ENCODE measurements around the gene BFSP1. TPM values are rescaled to one million over a fixed set of nuclear protein-coding genes. Genes with fewer than 3 reads are reported as not detected.
A peak's percentile ranks its signal among the peaks of the same experiment; 100 is the strongest.

BFSP1 gene
- total RNA-seq, 1 experiment from 2014 or later, result 0.98 TPM

- peak; percentile 97 for DNase-seq (ENCODE audit: low read depth)
Measured at GRCh38 chr20:17558154-17558940, 27.2 kb upstream of the BFSP1 start.

- peak; percentile 79 for DNase-seq (ENCODE audit: low read depth)
Measured at GRCh38 chr20:17557675-17558006, 26.5 kb upstream of the BFSP1 start.

DNA sequence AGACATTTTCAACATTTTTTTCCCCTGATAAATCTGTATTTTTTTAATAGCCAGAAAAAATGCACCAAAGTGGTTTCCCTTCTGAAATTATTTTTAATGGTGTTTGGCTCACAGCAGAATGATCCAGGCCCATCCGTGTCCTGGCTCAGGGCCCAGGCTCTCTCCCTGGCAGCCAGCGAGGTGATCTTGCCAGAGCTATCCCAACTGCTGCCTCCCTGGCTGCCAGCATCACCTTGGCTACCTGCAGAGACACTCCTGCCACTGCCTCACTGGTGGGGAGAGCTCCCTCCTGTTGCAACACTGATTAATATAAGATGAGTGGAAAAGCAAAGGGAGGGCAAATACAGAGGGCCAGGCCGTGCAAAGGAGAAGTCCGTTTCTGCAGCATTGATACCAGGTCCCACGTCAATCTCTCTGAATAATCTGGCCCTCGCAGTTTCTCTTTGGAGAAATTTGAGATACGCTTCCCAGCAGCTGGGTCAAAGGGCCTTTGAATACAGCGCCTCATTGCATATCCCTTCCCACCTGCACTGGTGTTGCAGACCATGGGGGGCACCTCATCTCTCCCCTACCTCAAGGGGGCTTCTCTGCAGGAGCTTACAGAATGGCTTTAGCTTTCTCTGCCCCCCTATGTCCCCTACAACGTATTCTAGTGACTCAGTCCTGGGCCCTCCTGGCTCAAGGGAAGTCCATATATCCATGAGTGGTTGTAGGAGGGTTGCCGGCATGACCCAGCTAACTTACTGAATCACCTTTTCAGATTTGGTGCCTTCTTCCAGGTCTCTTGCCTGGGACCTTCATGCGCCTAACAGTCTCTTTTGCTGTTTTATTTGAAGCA, 25.9 kb upstream of the BFSP1 start:
- no peak for DNase-seq (ENCODE audit: low read depth)

DNA sequence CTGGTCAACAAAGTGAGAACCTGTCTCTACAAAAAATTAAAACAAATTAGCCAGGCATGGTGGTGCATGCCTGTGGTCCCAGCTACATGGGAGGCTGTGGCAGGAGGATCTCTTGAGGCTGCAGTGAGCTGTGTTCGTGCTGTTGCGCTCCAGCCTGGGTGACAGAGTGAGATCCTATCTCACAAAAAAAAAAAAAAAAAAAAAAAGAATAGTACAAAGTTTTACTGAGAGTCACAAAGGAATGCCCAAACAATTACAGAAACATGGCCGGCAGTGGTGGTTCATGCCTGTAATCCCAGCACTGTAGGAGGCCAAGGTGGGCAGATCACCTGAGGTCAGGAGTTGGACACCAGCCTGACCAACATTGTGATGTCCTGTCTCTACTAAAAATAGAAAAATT, 23.9 kb upstream of the BFSP1 start:
- DNase-seq (ENCODE audit: low read depth), result no peak

GRCh38 chr20:17549131-17549530, 18.0 kb upstream of the BFSP1 start:
- DNase-seq (ENCODE audit: low read depth), result no peak

GRCh38 chr20:17545127-17545526, 13.9 kb upstream of the BFSP1 start:
- no peak for DNase-seq (ENCODE audit: low read depth)

GRCh38 chr20:17543531-17544131, 12.5 kb upstream of the BFSP1 start:
- DNase-seq (ENCODE audit: low read depth), result no peak

- peak; percentile 18 for DNase-seq (ENCODE audit: low read depth)
Measured at GRCh38 chr20:17542993-17543412, 11.8 kb upstream of the BFSP1 start.

DNA sequence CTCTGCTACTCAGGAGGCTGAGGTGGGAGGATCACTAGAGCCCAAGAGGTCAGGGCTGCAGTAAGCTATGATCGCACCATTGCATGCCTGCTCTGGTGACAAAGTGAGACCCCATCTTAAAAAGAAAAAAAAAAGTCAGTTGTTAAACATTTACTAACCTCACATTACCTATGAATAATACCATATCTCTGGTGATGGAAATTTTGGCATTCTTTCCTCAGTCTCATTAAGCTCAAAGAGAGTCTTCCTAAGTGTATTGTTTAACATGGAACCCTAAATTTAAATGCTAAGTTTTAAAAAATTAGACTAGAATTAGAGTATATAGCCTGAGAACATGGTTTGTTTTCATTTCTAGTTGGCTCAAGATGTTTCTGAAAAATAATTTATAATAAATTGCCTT, 11.3 kb upstream of the BFSP1 start:
- no peak for DNase-seq (ENCODE audit: low read depth)

- DNase-seq (ENCODE audit: low read depth), result no peak
Measured at GRCh38 chr20:17541996-17542395, 10.8 kb upstream of the BFSP1 start.

- no peak for DNase-seq (ENCODE audit: low read depth)
Measured at GRCh38 chr20:17541596-17541995, 10.4 kb upstream of the BFSP1 start.

- no peak for DNase-seq (ENCODE audit: low read depth)
Measured at GRCh38 chr20:17538517-17539170, 7.5 kb upstream of the BFSP1 start.

DNA sequence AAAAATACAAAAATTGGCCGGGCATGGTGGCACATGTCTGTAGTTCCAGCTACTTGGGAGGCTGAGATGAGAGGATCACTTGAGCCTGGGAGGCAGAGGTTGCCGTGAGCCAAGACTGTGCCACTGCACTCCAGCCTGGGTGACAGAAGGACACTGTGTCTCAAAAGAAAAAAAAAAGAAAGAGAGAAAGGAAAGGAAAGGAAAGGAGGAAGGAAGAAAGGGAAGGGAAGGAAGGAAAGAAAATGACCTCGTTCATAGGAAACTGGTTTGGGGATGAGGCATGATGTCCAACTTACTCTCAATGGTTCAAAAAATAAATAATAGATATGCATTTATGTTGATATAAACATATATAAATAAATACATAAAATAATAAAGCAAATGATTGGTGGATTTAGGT, 6.8 kb upstream of the BFSP1 start:
- DNase-seq (ENCODE audit: low read depth), result no peak

- DNase-seq (ENCODE audit: low read depth), result peak; percentile 79
Measured at GRCh38 chr20:17536944-17537444, 5.8 kb upstream of the BFSP1 start.

- DNase-seq (ENCODE audit: low read depth), result no peak
Measured at GRCh38 chr20:17534077-17534476, 2.9 kb upstream of the BFSP1 start.

- peak; percentile 50 for DNase-seq (ENCODE audit: low read depth)
Measured at GRCh38 chr20:17533396-17533795, 2.2 kb upstream of the BFSP1 start.

DNA sequence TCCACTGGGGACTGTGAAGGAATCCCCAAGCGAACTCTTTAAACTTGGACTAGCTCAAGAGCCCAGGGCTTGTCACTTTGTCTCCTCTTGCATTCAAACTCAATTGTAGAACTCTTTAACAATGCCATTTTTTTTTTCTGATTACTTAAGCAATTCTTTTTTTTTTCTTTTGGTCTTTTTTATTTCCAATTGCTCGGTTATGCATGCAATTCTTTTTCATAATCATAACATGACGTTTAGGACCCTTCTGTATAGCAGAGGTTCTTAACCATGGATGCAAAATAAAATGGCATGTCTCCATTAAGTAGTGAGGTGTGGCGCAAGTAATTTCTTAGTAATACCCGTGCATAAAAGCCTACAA, 466 bp upstream of the BFSP1 start:
- no peak for DNase-seq (ENCODE audit: low read depth)

- no peak for DNase-seq (ENCODE audit: low read depth)
Measured at GRCh38 chr20:17530153-17530552, 1.0 kb downstream of the BFSP1 start.

- no peak for DNase-seq (ENCODE audit: low read depth)
Measured at GRCh38 chr20:17529586-17529985, 1.6 kb downstream of the BFSP1 start.

DNA sequence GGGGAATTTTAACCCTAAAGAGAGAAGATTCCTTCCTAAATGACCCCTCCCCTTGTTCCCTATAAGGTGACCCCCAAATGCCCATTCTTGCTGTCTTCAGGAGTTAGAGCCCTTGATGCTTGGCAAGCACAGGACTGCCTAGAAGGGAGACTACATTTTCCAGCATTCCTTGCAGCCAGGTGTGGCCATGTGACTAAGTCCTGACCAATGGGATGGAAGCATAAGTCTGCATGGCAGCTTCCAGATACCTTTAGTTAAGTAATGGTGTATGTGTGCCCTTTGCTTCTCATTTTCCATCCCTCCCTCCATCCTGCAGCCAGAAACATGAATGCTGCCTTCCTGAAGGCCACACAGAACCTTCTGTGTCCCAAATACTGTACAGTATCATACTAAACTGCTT, 5.5 kb downstream of the BFSP1 start:
- DNase-seq (ENCODE audit: low read depth), result peak; percentile 18

GRCh38 chr20:17525132-17525531, 6.0 kb downstream of the BFSP1 start:
- DNase-seq (ENCODE audit: low read depth), result no peak

DNA sequence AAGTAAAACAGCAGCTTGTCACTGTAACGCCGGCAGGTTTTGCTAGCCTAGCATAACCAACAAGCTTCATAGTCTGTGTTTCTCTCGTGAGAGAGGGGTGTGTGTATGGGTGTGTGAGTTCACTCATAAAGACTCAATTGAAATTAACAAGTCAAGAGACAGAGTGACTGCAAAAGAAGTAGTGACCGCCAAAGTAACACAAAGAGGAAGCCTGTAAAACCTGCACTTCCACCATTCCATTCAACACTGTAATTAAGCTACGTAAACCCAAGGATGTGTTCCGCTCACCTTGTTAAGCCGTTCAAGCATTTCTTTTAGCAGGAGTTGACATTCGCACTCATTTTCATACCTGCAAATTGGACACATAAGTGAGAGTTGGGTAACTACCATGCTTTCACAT, 6.6 kb downstream of the BFSP1 start:
- no peak for DNase-seq (ENCODE audit: low read depth)

Data from HT1080 (cell line).